ENCODE data around the gene PLEKHA8. TPM values are rescaled to one million over a fixed set of nuclear protein-coding genes. Genes with fewer than 3 reads are reported as not detected.
"Not testable (repeated sequence)": the region's sequence is repeated elsewhere in the genome, so short reads cannot be mapped to it uniquely, and the experiment has no call there.

PLEKHA8 gene
- total RNA-seq, 8 experiments from 2014 or later = 7.7 to 35.3 (median 24.7) TPM

DNA sequence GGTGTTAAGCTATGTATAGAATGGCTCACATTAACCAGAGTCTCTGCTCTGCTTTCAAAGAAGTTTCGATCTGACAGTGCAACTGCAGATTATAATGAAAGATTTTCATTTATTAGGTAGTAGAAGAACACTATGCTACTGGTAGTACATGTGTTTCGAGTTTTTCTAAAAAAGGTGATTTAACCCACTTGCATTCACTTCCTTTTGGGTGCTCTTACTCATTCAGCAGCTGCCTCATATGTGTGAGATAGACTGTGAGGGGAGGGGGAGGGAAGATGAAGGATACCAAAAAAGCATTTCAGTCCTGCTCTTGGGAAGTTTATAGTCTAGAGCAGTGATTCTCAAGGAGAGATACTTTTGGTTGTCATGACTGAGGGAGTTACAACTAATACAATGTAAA, 20.4 kb downstream of the PLEKHA8 start:
- Histone ChIP-seq H3K4me3 (no peak overlapping the region), H3K4me1 (replicated peaks in 1 of 2) (no peaks in the 10 kb centered on the region), H3K27ac (no peak overlapping the region)
- in situ Hi-C loops (cut with MboI; ENCODE audit: low pct_unique_long_range_greater_than_20kb in 2 of 9, low sequenced_read_pairs in 9 of 9, unreplicated experiment in 9 of 9) = no loop called here
- no peak for ATAC-seq (replicated peaks in 6 of 8)
- 60 to 100% (median 92%) methylated on average over 1 to 2 of the region's 2 CpGs; no CpG with 5 or more reads in 1 of the 10 experiments for WGBS, 10 experiments

DNA sequence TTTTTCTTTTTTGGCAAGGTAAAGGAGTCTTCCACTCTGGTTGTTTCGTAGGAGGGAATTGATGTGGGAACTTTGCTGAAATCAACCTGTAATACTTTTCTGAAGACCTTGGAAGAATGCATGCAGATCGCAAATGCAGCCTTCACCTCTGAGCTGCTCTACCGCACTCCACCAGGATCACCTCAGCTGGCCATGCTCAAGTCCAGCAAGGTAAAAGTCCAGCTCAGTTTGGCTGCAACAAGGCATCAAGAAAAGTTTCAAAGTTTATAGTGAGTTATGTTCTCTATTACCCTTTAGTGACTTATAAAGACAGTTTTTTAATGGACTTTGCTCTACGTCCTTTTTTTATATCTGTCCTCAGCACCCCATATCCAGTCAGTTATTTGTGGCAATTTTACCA, 21.0 kb downstream of the PLEKHA8 start:
- WGBS, 10 experiments = 89 to 100% (median 92%) methylated on average over 1 to 3 of the region's 4 CpGs; no CpG with 5 or more reads in 3 of the 10 experiments
- in situ Hi-C loops (cut with MboI; ENCODE audit: low pct_unique_long_range_greater_than_20kb in 2 of 9, low sequenced_read_pairs in 9 of 9, unreplicated experiment in 9 of 9) = no loop called here
- Histone ChIP-seq H3K4me1 (replicated peaks in 1 of 2) (no peaks in the 10 kb centered on the region), H3K27ac (no peak overlapping the region), H3K4me3 (no peak overlapping the region)
- ATAC-seq (replicated peaks in 6 of 8) = no peak

DNA sequence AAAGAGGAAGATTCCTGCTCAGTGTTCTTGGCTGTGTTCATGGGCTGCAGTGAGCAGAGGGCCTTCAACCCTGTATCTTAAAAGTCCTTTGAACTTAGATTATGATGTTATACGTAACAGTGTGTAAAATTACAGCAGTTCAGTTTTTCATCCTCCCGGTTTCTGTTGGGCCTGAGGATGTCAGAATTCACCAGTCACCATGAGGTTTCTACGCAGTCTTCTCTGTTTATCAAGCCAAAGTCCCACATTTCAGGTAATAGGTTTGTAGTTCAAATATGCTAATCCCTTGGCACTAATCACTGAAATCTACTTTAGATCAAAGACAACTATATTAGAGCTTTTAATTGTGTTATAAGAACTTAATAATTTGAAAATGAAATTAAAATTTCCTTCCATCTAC, 24.9 kb downstream of the PLEKHA8 start:
- Histone ChIP-seq H3K4me3 (no peak overlapping the region), H3K4me1 (replicated peaks in 1 of 2) (no peaks in the 10 kb centered on the region), H3K27ac (no peak overlapping the region)
- ATAC-seq (replicated peaks in 6 of 8) = no peak
- in situ Hi-C loops (cut with MboI; ENCODE audit: low pct_unique_long_range_greater_than_20kb in 2 of 9, low sequenced_read_pairs in 9 of 9, unreplicated experiment in 9 of 9) = loop anchor here in 1 of 9 experiments (25.0 kb wide), 1 partner anchor 291 kb away; no protein-coding TSS in a partner anchor
- 89 to 100% (median 96%) methylated on average over 1 to 3 of the region's 3 CpGs for WGBS, 10 experiments

DNA sequence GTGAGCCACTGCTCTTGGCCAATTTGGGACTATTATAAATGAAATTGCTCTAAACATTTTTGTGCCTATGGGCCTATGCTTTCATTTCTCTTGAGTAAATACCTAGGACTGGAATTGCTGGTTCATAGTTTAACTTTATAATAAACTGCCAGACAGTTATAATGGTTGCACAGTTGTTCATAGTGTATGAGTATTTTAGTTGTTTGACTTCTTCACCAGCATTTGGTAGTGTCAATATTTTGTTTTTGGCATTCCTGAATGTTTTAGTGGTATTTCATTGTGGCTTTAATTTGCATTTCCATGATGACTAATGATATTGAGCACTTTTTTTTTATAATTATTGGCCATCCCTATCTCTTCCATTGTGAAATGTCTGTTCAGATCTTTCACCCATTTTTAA, 29.5 kb downstream of the PLEKHA8 start:
- in situ Hi-C loops (cut with MboI; ENCODE audit: low pct_unique_long_range_greater_than_20kb in 2 of 9, low sequenced_read_pairs in 9 of 9, unreplicated experiment in 9 of 9) = loop anchor here in 1 of 9 experiments (25.0 kb wide), 1 partner anchor 295 kb away; no protein-coding TSS in a partner anchor
- no peak overlapping the region for H3K4me3 ChIP-seq
- H3K4me1 ChIP-seq (replicated peaks in 1 of 2) = no peaks in the 10 kb centered on the region
- H3K27ac ChIP-seq = no peak overlapping the region
- peak in 1 of 8 experiments; percentile 36 for ATAC-seq (replicated peaks in 6 of 8)

DNA sequence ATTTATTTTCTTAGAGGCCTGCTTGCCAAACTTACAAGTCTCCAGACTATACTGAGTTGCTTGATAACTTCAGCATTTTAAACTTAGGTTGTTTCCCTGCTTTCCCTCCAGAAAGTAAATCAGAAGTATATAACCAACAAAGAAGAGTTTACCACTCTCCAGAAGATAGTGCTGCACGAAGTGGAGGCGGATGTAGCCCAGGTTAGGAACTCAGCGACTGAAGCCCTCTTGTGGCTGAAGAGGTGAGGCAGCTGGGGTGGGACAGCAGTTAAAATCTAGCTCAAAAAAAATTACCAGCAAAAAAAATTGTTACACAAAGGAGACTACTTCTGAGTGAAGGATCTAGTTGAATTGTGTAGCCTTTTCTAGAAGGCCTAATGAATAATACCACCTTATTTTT, 33.6 kb downstream of the PLEKHA8 start:
- not testable (repeated sequence) for H3K4me3 ChIP-seq; H3K4me1 ChIP-seq (replicated peaks in 1 of 2); H3K27ac ChIP-seq
- in situ Hi-C loops (cut with MboI; ENCODE audit: low pct_unique_long_range_greater_than_20kb in 2 of 9, low sequenced_read_pairs in 9 of 9, unreplicated experiment in 9 of 9) = loop anchor here in 1 of 9 experiments (25.0 kb wide), 1 partner anchor 299 kb away; no protein-coding TSS in a partner anchor
- 20 to 80% (median 42%) methylated on average over 1 to 3 of the region's 3 CpGs; no CpG with 5 or more reads in 2 of the 10 experiments for WGBS, 10 experiments
- ATAC-seq (replicated peaks in 6 of 8) = peak in 4 of 8 experiments; percentile 59 to 87 (median 74)

DNA sequence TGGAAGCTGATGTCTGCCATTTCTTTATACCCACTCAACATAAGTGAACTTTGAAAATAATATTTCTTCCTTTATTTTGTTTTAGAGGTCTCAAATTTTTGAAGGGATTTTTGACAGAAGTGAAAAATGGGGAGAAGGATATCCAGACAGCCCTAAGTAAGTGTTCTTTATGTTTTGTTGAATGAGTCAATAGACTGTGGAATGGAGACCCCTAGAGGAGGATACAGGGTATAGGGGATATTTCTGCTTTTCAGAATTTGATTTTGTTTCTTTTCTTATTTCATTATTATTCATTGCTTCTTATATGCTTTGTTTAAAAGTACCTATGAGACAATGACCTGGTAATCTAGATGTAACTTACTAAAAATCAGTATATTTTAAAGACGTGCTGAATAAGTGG, 34.4 kb downstream of the PLEKHA8 start:
- Histone ChIP-seq H3K4me1 (replicated peaks in 1 of 2) (no peaks in the 10 kb centered on the region), H3K27ac (no peak overlapping the region), H3K4me3 (no peak overlapping the region)
- WGBS, 10 experiments = 8 to 80% (median 42%) methylated on average over 1 of the region's 1 CpG; no CpG with 5 or more reads in 4 of the 10 experiments
- in situ Hi-C loops (cut with MboI; ENCODE audit: low pct_unique_long_range_greater_than_20kb in 2 of 9, low sequenced_read_pairs in 9 of 9, unreplicated experiment in 9 of 9) = loop anchor here in 1 of 9 experiments (25.0 kb wide), 1 partner anchor 300 kb away; no protein-coding TSS in a partner anchor
- ATAC-seq (replicated peaks in 6 of 8) = peak in 4 of 8 experiments; percentile 32 to 82 (median 70)

DNA sequence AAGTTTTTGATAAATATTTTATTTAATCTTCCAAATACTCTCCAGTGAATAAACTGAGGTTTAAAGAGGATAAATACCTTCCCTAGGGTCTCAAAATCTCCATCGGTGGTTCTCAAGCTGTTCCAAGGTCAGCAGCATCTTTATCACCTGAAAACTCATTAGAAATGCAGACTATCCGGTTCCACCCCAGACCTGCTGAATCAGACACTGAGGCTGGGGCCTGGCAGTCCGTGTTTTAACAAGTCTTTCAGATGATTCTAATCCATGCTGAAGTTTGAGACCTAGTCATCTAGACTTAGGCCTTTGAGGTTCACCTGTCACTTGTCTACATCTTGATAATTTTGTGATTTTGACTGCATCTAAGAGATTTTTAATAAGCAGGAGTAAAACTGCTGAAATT, 37.5 kb downstream of the PLEKHA8 start:
- no peak overlapping the region for H3K4me3 ChIP-seq
- no peak overlapping the region for H3K27ac ChIP-seq
- in situ Hi-C loops (cut with MboI; ENCODE audit: low pct_unique_long_range_greater_than_20kb in 2 of 9, low sequenced_read_pairs in 9 of 9, unreplicated experiment in 9 of 9) = loop anchor here in 1 of 9 experiments (25.0 kb wide), 1 partner anchor 303 kb away; no protein-coding TSS in a partner anchor
- no peaks in the 10 kb centered on the region for H3K4me1 ChIP-seq (replicated peaks in 1 of 2)
- WGBS, 10 experiments = 80 to 93% (median 91%) methylated on average over 1 to 3 of the region's 3 CpGs; no CpG with 5 or more reads in 2 of the 10 experiments
- ATAC-seq (replicated peaks in 6 of 8) = no peak

DNA sequence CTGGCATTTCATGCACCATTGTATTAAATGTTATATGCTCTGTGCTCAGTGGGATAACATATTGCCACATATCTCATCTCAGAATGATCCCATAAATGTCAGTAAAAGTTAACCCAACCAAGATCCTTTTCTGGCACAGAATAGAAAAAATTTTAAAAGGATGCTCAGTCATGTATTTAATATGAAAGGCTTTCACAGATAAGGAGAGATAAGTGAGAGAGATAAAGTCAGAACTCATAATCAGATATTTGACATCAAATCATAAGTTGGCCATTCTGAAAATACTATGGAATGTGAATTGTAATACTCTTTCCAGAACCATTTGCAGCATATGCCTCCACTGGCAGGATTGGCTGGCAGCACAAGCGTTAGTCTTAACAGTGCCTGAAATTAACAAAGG, 38.5 kb downstream of the PLEKHA8 start:
- no peak for ATAC-seq (replicated peaks in 6 of 8)
- Histone ChIP-seq H3K4me3 (no peak overlapping the region), H3K4me1 (replicated peaks in 1 of 2) (no peaks in the 10 kb centered on the region), H3K27ac (no peak overlapping the region)
- in situ Hi-C loops (cut with MboI; ENCODE audit: low pct_unique_long_range_greater_than_20kb in 2 of 9, low sequenced_read_pairs in 9 of 9, unreplicated experiment in 9 of 9) = loop anchor here in 1 of 9 experiments (25.0 kb wide), 1 partner anchor 304 kb away; no protein-coding TSS in a partner anchor
- WGBS, 10 experiments = 83 to 100% (median 100%) methylated on average over 1 of the region's 1 CpG; no CpG with 5 or more reads in 5 of the 10 experiments

DNA sequence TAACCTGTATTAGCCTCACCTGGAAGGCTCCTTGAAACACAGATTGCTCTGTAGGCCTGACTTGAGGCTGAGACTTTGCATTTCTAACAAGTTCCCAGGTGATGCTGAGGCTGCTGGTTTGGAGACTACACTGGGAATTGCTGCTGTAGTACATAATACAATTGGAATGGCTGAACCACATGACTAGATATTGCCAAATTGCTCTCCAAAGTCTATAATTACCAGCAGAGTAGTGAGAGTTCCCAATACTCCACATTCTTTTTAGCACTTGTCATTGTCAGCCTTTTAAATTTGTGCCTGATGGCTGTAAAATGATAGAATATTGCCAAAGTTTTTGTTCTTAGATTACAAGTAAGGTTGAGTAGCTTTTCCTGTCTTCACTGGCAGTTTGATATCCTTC, 39.9 kb downstream of the PLEKHA8 start:
- peak in 2 of 8 experiments; percentile 90 to 96 for ATAC-seq (replicated peaks in 6 of 8)
- in situ Hi-C loops (cut with MboI; ENCODE audit: low pct_unique_long_range_greater_than_20kb in 2 of 9, low sequenced_read_pairs in 9 of 9, unreplicated experiment in 9 of 9) = loop anchor here in 1 of 9 experiments (25.0 kb wide), 1 partner anchor 306 kb away; no protein-coding TSS in a partner anchor
- H3K27ac ChIP-seq = no peak overlapping the region

DNA sequence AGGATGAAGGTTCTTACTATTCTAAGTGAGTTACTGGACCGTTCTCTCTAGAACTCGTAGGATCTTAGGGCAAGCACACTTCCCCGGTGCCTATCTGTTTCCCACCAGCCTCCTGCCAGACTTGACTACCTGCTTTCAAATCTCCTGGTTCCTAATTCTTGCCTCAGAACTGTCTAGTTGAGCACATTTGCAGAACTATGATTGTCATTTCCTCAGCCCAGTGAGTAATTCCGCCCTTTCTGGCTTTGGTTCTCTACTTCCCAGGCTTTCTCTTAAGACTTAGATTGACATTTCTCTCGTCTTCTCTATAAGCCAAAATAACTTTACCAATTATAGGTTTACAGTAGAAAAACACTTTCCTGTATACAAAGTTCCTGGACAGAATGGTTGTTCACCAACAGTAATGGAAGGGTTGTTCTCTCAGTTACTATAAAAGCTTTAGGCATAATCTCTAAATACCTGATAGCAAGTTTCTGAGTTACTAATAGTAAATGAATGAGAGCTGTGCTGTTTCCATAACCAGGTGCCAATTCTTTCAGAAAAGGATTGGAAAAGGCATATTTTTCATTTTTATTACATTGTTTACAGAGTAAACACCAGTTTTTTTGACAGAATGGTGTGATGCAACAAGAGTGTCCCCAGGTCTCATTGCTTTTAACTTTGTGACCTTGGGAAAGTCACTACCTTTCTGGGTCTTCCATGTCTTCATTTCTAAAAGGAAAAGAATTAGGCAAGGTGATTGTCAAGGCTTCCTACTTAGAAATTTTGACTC, 41.1 kb downstream of the PLEKHA8 start:
- in situ Hi-C loops (cut with MboI; ENCODE audit: low pct_unique_long_range_greater_than_20kb in 2 of 9, low sequenced_read_pairs in 9 of 9, unreplicated experiment in 9 of 9) = loop anchor here in 1 of 9 experiments (25.0 kb wide), 1 partner anchor 307 kb away; no protein-coding TSS in a partner anchor

More for the DNA sequence above, 39.9 kb downstream of the PLEKHA8 start:
- H3K4me3 ChIP-seq = no peak overlapping the region
- no peaks in the 10 kb centered on the region for H3K4me1 ChIP-seq (replicated peaks in 1 of 2)

DNA sequence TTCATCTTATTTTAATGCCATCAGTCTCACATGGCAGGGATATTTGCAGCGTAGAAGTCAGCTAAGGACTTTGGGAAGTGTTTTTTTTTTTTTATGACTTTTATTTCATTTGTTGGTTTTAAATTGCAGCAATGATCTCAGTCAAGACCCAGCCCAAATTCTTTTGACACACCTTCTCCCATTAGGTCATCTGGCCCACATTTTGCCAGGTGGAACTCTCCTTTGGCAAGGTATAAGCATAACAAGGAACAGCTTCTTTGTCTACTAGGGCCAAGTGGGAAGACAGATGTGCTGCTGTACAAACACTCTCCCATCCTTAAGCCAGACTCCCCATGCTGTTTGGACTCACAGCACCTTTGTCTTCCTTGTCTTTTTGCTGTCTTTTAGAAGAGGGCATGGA, 41.8 kb downstream of the PLEKHA8 start:
- no peak overlapping the region for H3K27ac ChIP-seq
- 63% methylated on average over 1 of the region's 1 CpG; no CpG with 5 or more reads in 9 of the 10 experiments for WGBS, 10 experiments
- H3K4me1 ChIP-seq (replicated peaks in 1 of 2) = no peaks in the 10 kb centered on the region
- in situ Hi-C loops (cut with MboI; ENCODE audit: low pct_unique_long_range_greater_than_20kb in 2 of 9, low sequenced_read_pairs in 9 of 9, unreplicated experiment in 9 of 9) = loop anchor here in 1 of 9 experiments (25.0 kb wide), 1 partner anchor 308 kb away; no protein-coding TSS in a partner anchor
- H3K4me3 ChIP-seq = no peak overlapping the region
- no peak for ATAC-seq (replicated peaks in 6 of 8)

More for the DNA sequence above, 41.1 kb downstream of the PLEKHA8 start:
- Histone ChIP-seq H3K4me1 (replicated peaks in 1 of 2) (no peaks in the 10 kb centered on the region), H3K27ac (no peak overlapping the region), H3K4me3 (no peak overlapping the region)
- ATAC-seq (replicated peaks in 6 of 8) = no peak
- WGBS, 10 experiments = 58 to 100% (median 87%) methylated on average over 1 to 5 of the region's 5 CpGs; no CpG with 5 or more reads in 2 of the 10 experiments

DNA sequence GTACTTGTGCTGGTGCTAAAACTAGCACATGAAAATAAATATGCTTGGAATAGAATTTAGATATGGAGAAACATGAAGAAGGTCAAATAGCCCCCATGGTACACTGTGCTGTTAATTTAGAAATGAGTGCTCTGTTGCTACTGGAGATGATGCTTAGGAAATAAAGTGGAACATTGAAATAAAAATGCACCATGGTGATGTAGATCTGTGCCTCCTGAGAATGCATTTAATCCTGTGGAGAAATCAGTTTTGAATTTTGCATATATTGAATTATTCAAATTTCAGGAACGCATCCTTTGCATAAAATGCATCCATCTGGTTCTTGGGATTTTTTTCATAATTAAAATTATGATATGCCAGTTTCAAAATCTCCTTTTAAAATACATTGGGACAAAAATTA, 44.5 kb downstream of the PLEKHA8 start:
- Histone ChIP-seq H3K27ac (no peak overlapping the region), H3K4me1 (replicated peaks in 1 of 2) (no peaks in the 10 kb centered on the region), H3K4me3 (no peak overlapping the region)
- in situ Hi-C loops (cut with MboI; ENCODE audit: low pct_unique_long_range_greater_than_20kb in 2 of 9, low sequenced_read_pairs in 9 of 9, unreplicated experiment in 9 of 9) = loop anchor here in 1 of 9 experiments (25.0 kb wide), 1 partner anchor 310 kb away; no protein-coding TSS in a partner anchor
- WGBS, 10 experiments = 0 to 100% (median 87%) methylated on average over 1 of the region's 1 CpG; no CpG with 5 or more reads in 2 of the 10 experiments
- peak in 4 of 8 experiments; percentile 24 to 92 (median 46) for ATAC-seq (replicated peaks in 6 of 8)

DNA sequence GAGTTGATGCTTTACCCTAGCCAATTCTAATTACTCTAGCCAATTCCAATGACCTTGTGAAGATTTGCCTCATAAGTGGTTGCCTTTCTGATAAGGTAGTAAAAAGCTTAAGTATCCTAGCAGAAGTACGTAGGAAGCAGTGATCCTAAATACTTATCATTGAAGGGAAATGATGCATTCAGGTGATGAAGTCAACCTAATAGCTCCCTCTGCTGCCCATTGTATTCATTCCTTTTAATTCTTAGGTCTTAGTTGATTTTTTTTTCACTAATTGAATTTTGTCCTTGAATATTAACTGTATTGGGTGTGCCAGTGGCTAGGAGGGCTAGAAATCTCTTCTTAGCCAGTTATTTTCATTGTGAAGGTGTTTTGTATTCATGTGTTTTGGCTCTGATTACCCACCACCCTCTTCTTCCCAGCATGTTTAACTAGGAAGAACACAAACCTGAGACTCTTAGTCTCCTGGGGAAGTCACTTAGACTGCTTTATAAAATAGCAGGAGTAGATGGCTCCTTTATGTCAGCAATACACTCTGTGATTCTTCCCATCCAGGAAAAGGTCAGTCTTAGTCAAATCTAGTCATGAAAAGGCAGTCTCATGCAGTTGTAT, 46.3 kb downstream of the PLEKHA8 start:
- Histone ChIP-seq H3K4me1 (replicated peaks in 1 of 2) (no peaks in the 10 kb centered on the region), H3K4me3 (no peak overlapping the region), H3K27ac (no peak overlapping the region)
- peak in 4 of 8 experiments; percentile 4 to 69 (median 51) for ATAC-seq (replicated peaks in 6 of 8)
- WGBS, 10 experiments = 17 to 100% (median 83%) methylated on average over 1 of the region's 1 CpG; no CpG with 5 or more reads in 3 of the 10 experiments
- in situ Hi-C loops (cut with MboI; ENCODE audit: low pct_unique_long_range_greater_than_20kb in 2 of 9, low sequenced_read_pairs in 9 of 9, unreplicated experiment in 9 of 9) = loop anchor here in 1 of 9 experiments (25.0 kb wide), 1 partner anchor 312 kb away; no protein-coding TSS in a partner anchor

Measured in motor neuron (in vitro differentiated cells).